ENCODE measurements around the gene LPCAT1.
"Not testable (repeated sequence)": the region's sequence is repeated elsewhere in the genome, so short reads cannot be mapped to it uniquely, and the experiment has no call there.

LPCAT1 gene

GRCh38 chr5:1428107-1428506 lies 95.7 kb downstream of the LPCAT1 start:
- DNase-seq = no peak
- TF ChIP-seq POLR2A (IDR thresholded peaks at IDR 0.05; ENCODE audit: low read length) (no peak), GATA1 (IDR thresholded peaks at IDR 0.05; ENCODE audit: low read depth, low read length) (no peak)

DNA sequence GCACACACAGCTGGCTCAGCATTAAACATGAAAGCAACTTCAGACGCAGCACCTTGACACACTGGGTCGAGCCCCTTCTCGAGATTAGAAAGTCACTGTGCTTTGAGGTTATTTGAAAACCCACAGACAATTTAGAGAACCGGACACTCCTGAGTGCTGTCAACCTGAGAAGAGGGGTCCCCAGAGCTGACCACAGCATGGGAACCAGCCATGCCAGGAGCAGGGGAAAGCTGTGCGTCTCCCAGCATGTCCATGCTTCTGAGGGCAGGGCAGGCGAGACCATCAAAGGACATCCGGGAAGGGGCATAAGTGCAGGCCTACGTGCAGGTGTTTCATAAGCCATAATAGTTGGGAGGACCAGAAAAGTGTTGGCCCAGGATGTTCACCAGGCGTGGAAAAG lies 99.0 kb downstream of the LPCAT1 start:
- no peak for TF ChIP-seq POLR2A (IDR thresholded peaks at IDR 0.05; ENCODE audit: low read length)
- no peak for TF ChIP-seq GATA1 (IDR thresholded peaks at IDR 0.05; ENCODE audit: low read depth, low read length)
- DNase-seq = no peak

DNA sequence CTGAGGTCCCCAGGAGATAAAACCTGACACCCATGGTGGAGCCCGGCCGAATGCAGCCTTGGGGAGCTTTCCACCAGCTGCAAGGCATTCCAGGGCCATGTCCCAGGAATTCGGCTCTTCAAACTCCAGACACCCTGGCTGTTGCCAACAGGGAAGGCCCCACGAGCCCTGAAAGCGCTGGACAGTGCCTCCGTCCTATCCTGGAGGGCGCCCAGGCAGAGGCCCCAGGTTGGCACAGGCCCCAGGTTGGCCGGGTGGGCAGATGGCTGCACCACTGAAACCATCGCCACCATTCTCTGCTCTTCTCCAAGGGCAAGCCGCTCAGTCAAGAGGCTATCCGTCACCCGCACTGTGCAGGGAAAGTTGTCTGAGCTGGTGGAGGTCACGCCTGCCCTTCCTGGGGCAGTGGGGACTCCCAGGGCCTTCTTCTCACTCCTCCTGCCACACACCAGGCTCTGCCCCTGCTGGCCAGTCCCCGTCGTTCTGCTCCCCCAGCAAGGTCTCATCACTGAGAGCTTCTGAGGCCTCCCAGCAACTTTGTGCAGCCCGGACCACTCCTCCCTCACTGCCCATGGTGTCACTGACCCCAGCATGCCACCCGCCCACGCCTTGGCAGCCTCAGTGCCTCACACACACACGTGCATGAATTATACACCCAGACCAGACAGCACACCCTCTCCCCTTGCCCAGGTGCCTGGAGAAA lies 99.7 kb downstream of the LPCAT1 start:
- DNase-seq = no peak
- no peak for TF ChIP-seq GATA1 (IDR thresholded peaks at IDR 0.05; ENCODE audit: low read depth, low read length)
- no peak for TF ChIP-seq POLR2A (IDR thresholded peaks at IDR 0.05; ENCODE audit: low read length)

DNA sequence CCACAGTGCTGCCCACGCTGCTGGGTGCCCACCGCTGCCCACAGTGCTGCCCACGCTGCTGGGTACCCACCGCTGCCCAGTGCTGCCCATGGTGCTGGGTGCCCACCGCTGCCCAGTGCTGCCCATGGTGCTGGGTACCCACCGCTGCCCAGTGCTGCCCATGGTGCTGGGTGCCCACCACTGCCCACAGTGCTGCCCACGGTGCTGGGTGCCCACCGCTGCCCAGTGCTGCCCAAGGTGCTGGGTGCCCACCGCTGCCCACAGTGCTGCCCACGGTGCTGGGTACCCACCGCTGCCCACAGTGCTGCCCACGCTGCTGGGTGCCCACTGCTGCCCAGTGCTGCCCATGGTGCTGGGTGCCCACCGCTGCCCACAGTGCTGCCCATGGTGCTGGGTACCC lies 101.2 kb downstream of the LPCAT1 start:
- DNase-seq = not testable (repeated sequence)

- DNase-seq = no peak
- TF ChIP-seq GATA1 (IDR thresholded peaks at IDR 0.05; ENCODE audit: low read depth, low read length) (no peak), POLR2A (IDR thresholded peaks at IDR 0.05; ENCODE audit: low read length) (no peak)
Observed at GRCh38 chr5:1421521-1422341, 102.0 kb downstream of the LPCAT1 start.

- no peak for TF ChIP-seq GATA1 (IDR thresholded peaks at IDR 0.05; ENCODE audit: low read depth, low read length)
- no peak for TF ChIP-seq POLR2A (IDR thresholded peaks at IDR 0.05; ENCODE audit: low read length)
- DNase-seq = no peak
Observed at GRCh38 chr5:1420211-1421195, 103.3 kb downstream of the LPCAT1 start.

- no peak for TF ChIP-seq POLR2A (IDR thresholded peaks at IDR 0.05; ENCODE audit: low read length)
- TF ChIP-seq GATA1 (IDR thresholded peaks at IDR 0.05; ENCODE audit: low read depth, low read length) = no peak
- DNase-seq = no peak
Observed at GRCh38 chr5:1419476-1420210, 104.1 kb downstream of the LPCAT1 start.

DNA sequence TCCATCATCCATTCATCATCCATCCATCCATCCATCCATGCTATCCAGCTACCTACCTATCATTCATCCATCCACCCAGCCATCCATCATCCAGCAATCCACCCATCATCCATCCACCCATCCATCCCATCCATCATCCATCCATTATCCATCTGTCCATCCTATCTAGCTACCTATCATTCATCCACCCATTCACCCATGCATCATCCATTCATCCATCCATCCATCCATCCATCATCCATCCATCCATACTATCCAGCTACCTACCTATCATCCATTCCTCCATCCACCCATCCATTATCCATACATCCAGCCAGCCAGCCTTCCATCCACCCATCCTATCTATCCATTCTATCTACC lies 104.9 kb downstream of the LPCAT1 start:
- DNase-seq = no peak
- TF ChIP-seq GATA1 (IDR thresholded peaks at IDR 0.05; ENCODE audit: low read depth, low read length) (no peak), POLR2A (IDR thresholded peaks at IDR 0.05; ENCODE audit: low read length) (no peak)

DNA sequence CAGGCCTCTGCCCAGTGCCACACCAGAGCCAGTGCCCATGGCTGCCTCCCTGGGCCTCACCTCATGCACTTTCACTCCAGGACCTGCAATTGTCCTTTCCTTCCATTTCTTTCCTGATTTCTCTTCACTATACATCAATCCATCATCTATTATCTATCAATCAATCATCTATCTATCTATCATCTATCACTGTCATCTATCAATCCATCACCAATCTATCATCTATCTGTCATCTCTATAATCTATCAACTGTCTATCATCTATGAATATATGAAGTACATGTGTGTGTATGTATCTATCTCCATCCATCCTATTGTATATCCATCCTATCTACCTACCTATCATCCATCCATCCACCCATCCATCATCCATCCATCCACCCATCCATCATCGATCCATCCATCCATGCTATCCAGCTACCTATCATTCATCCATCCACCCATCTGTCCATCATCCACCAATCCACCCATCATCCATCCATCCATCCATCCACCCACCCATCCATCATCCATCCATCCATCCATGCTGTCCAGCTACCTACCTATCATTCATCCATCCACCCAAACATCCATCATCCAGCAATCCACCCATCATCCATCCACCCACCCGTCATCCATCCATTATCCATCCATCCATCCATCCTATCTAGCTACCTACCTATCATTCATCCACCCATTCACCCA lies 105.4 kb downstream of the LPCAT1 start:
- no peak for DNase-seq
- TF ChIP-seq POLR2A (IDR thresholded peaks at IDR 0.05; ENCODE audit: low read length) (no peak), GATA1 (IDR thresholded peaks at IDR 0.05; ENCODE audit: low read depth, low read length) (no peak)

DNA sequence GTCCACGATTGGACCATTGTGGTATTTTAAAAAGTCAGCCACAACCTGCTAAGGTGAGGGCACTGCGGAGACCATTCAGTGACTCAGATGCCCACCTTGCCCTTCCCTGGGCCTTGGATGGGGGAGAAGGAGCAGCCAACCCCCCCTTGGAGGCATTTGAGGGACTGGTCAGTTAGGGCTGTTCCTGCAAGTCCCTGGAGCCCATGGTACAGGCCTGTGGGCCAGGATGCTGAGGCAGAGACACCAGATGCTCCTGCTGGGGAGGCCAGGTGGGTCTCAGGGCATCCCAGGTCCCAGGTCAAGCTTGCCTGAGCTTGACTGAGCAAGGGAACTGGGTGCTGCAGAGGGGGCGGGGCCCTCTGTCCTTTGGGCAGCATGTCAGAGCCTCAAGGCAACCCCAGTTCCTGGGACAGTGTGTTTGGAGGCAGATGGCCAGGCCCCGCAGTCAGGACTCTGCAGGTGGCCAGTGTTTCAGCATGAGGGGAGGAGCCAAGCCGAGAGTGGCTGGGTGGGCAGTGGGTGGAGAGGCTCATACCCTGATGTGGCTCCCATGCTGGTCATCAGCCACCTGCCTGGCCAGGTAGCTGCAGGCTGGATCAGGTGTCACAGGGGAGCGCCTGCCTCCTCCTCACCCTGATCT lies 106.1 kb downstream of the LPCAT1 start:
- TF ChIP-seq POLR2A (IDR thresholded peaks at IDR 0.05; ENCODE audit: low read length) (no peak), GATA1 (IDR thresholded peaks at IDR 0.05; ENCODE audit: low read depth, low read length) (no peak)
- DNase-seq = no peak

- DNase-seq = no peak
- TF ChIP-seq GATA1 (IDR thresholded peaks at IDR 0.05; ENCODE audit: low read depth, low read length) (no peak), POLR2A (IDR thresholded peaks at IDR 0.05; ENCODE audit: low read length) (no peak)
Observed at GRCh38 chr5:1416856-1417469, 106.8 kb downstream of the LPCAT1 start.
